Measurements from ENCODE around the gene SAMD10. TPM values are rescaled to one million over a fixed set of nuclear protein-coding genes. Genes with fewer than 3 reads are reported as not detected.
A peak's percentile ranks its signal among the peaks of the same experiment; 100 is the strongest.

SAMD10 gene
- total and polyA plus RNA-seq, 2 of the 8 experiments (the other 6 are each of a cell fraction or from before 2014, with no cell fraction given) = 3.0 to 5.2 TPM

DNA sequence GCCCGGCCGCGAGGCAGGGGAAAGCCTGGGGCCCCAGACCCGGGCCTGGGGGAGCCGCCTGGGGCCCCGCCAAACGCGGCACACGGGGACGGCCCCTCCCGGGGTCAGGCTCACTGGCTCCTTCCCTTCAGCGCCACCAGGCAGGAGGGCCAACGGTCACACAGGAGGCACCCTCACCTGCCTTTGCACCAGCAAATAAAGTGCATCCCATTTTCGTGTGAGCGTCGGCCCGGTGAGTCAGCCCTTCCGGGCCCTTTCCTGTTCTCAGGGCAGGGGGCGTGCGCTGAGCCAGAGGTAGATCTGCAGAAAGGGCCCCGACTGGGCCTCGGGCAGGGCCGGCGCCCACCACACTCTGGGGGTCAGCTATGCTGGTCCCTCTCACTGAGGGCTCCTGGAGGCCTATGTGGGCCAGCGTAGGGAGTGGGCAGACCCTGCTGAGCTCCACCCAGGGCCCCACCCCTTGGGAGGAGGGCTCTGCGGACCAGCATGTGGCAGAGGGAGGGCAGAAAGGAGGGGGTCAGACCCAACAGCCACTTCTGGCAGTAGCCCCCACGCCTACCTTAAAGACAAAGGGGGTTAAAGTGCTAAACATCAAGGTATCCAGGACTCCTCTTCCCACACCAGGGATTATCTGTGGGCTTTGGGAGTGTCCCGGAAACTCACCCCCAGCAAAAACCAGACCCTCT, 22.3 kb downstream of the SAMD10 start (continued):
- no peak for TF ChIP-seq SIRT6 (IDR thresholded peaks at IDR 0.05; ENCODE audit: low read length)
- TF ChIP-seq, protein P1, sequence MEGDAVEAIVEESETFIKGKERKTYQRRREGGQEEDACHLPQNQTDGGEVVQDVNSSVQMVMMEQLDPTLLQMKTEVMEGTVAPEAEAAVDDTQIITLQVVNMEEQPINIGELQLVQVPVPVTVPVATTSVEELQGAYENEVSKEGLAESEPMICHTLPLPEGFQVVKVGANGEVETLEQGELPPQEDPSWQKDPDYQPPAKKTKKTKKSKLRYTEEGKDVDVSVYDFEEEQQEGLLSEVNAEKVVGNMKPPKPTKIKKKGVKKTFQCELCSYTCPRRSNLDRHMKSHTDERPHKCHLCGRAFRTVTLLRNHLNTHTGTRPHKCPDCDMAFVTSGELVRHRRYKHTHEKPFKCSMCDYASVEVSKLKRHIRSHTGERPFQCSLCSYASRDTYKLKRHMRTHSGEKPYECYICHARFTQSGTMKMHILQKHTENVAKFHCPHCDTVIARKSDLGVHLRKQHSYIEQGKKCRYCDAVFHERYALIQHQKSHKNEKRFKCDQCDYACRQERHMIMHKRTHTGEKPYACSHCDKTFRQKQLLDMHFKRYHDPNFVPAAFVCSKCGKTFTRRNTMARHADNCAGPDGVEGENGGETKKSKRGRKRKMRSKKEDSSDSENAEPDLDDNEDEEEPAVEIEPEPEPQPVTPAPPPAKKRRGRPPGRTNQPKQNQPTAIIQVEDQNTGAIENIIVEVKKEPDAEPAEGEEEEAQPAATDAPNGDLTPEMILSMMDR (IDR thresholded peaks at IDR 0.05; ENCODE audit: control extremely low read depth in 1 of 3, insufficient read depth in 1 of 3, low read depth in 1 of 3, low read length in 3 of 3) = peak in 1 of 3 experiments; percentile 1; a peak in 1 of 4 replicates

All from H1 (cell line).